A549 (cell line): ENCODE measurements around the gene ZBTB1. TPM values are rescaled to one million over a fixed set of nuclear protein-coding genes. Genes with fewer than 3 reads are reported as not detected.

Source experiments
- ATAC-seq, 2 experiments: fragments of 200-7000 bp in 1 of 2; fragments of >200 bp in 1 of 2; cut with Nextera tagmentation in 1 of 2; cut with Tn5 transposase in 1 of 2; 3 replicates each; pipeline versions ENCODE4 v1.8.0 to v1.9.1; 2018 to 2020; ENCODE audit warnings: mild to moderate bottlenecking in 1 of 2, moderate library complexity in 1 of 2
- CTCF ChIA-PET: fragments of 300-600 bp; sonication (Branson Sonifier 250); formaldehyde crosslinking; extraction: SDS; loops from one replicate; lab custom pipeline; 2021; ENCODE audit warnings: antibody characterized with exemption, inconsistent platforms; lab: Yijun Ruan, JAX
- POLR2A ChIA-PET: fragments of 350-600 bp; formaldehyde crosslinking; extraction: SDS; loops from one replicate; lab custom pipeline; 2021; ENCODE audit warnings: antibody characterized with exemption, inconsistent platforms; lab: Yijun Ruan, JAX
- DNase-seq, 2 experiments: peaks; one replicate each; pipeline versions ENCODE4 v3.0.0 to v3.0.0-alpha.2; 2011 to 2016; ENCODE audit warnings: low read depth in 1 of 2, low spot score in 1 of 2
- FAIRE-seq: peaks from 2 replicates; lab custom pipeline; 2011; peaks lifted over from hg19 to GRCh38; lab: Jason Lieb, UNC
- H3K27ac ChIP-seq, 2 experiments: fragments of >200 bp; sonication (Bioruptor Twin); formaldehyde crosslinking; 3 replicates each; pipeline ENCODE4 v1.5.1; 2016 to 2017
- H3K4me1 ChIP-seq: fragments of >200 bp; sonication (Bioruptor Twin); formaldehyde crosslinking; 3 replicates; pipeline ENCODE4 v1.6.1; 2016
- H3K4me2 ChIP-seq: fragments of >200 bp; sonication (Bioruptor Twin); formaldehyde crosslinking; 3 replicates; pipeline ENCODE4 v1.6.1; 2016
- H3K4me3 ChIP-seq: fragments of >200 bp; sonication (Bioruptor Twin); formaldehyde crosslinking; 3 replicates; pipeline ENCODE4 v1.5.1; 2016
- H3K9me3 ChIP-seq: fragments of >200 bp; sonication (Bioruptor Twin); formaldehyde crosslinking; 3 replicates; pipeline ENCODE4 v1.6.1; 2016
- BHLHE40 ChIP-seq: IDR thresholded peaks from 2 replicates; pipeline ENCODE4 v1.6.1; 2012; ENCODE audit warnings: low read depth, low read length, inconsistent platforms
- CBX2 ChIP-seq: fragments of 200-600 bp; sonication (generic); IDR thresholded peaks from 2 replicates; pipeline ENCODE4 v1.6.1; 2016; ENCODE audit warnings: low read depth, mild to moderate bottlenecking, borderline replicate concordance
- CHD4 ChIP-seq: fragments of 200-600 bp; sonication (generic); IDR thresholded peaks from 2 replicates; pipeline ENCODE4 v1.6.1; 2016; ENCODE audit warnings: antibody characterized with exemption, mild to moderate bottlenecking, borderline replicate concordance
- FOSB ChIP-seq: fragments of 250-450 bp; sonication (Bioruptor Pico); IDR thresholded peaks from 2 replicates; pipeline ENCODE4 v1.5.0; 2020; ENCODE audit warnings: mild to moderate bottlenecking, moderate library complexity
- HOXA7 ChIP-seq: fragments of 250-450 bp; sonication (Bioruptor Pico); IDR thresholded peaks from 2 replicates; pipeline ENCODE4 v1.5.0; 2020; ENCODE audit warnings: mild to moderate bottlenecking, moderate library complexity
- HOXB13 ChIP-seq: fragments of 250-450 bp; sonication (Bioruptor Pico); IDR thresholded peaks from 2 replicates; pipeline ENCODE4 v1.5.0; 2020; ENCODE audit warnings: low read depth, mild to moderate bottlenecking, moderate library complexity
- KDM1A ChIP-seq: fragments of 200-600 bp; sonication (generic); IDR thresholded peaks from 2 replicates; pipeline ENCODE4 v1.6.1; 2016; ENCODE audit warnings: low read depth, mild to moderate bottlenecking
- MAFK ChIP-seq: fragments of 450-650 bp; IDR thresholded peaks from 2 replicates; pipeline ENCODE4 v1.6.1; 2014; ENCODE audit not compliant: partially characterized antibody
- NPAS2 ChIP-seq: fragments of 250-450 bp; sonication (Bioruptor Pico); IDR thresholded peaks from 2 replicates; pipeline ENCODE4 v1.8.0; 2022; ENCODE audit warnings: mild to moderate bottlenecking, moderate library complexity, borderline replicate concordance
- NR3C1 ChIP-seq: fragments of >200 bp; sonication (Bioruptor Twin); formaldehyde crosslinking; IDR thresholded peaks from 3 replicates; pipeline ENCODE4 v1.6.1; 2017
- POLR2AphosphoS2 ChIP-seq: conservative IDR thresholded peaks from 2 replicates; pipeline ENCODE4 v1.6.1; 2012; ENCODE audit warnings: low read length, improper control_type of control experiment, inconsistent platforms
- RAD21 ChIP-seq, 2 experiments: fragments of >200 bp in 1 of 2; sonication (Bioruptor Twin) in 1 of 2; formaldehyde crosslinking in 1 of 2; IDR thresholded peaks in 1 of 2; conservative IDR thresholded peaks in 1 of 2; 2 replicates in 1 of 2; 3 replicates in 1 of 2; pipeline ENCODE4 v1.6.1; 2012 to 2018; ENCODE audit warnings: inconsistent platforms in 1 of 2
- RFX5 ChIP-seq: fragments of 450-650 bp; IDR thresholded peaks from 2 replicates; pipeline ENCODE4 v1.7.1; 2014; ENCODE audit warnings: antibody characterized with exemption, mild to moderate bottlenecking, moderate library complexity
- SMC3 ChIP-seq: fragments of >200 bp; sonication (Bioruptor Twin); formaldehyde crosslinking; IDR thresholded peaks from 3 replicates; pipeline ENCODE4 v1.6.1; 2018; ENCODE audit warnings: inconsistent platforms
- WGBS: methylation state at CpG from one replicate; pipeline ENCODE4 v1.1.6; 2017; ENCODE audit errors: missing lambda C conversion rate; 5-methylcytosine and 5-hydroxymethylcytosine counted together
- polyA plus RNA-seq, 4 experiments: library from polyadenylated mRNA; depleted of rRNA in 3 of 4; stranded (reverse); fragments of >200 nt; fragmentation: RNase III in 1 of 4; extraction: RNeasy Plus Mini Kit Qiagen cat#74134 plus additional on column Dnase treatment in 1 of 4; gene quantifications; 2 replicates in 3 of 4; 3 replicates in 1 of 4; pipeline ENCODE4 v1.2.3, GENCODE V29; 2011 to 2017
- TF ChIP-seq, protein P1 (sequence below): fragments of >200 bp; sonication (Bioruptor Twin); formaldehyde crosslinking; IDR thresholded peaks from 3 replicates; pipeline ENCODE4 v1.5.1; 2016
- TF ChIP-seq, protein P2 (sequence below): IDR thresholded peaks from 2 replicates; pipeline ENCODE4 v1.6.1; 2012
- TF ChIP-seq, protein P3 (sequence below): IDR thresholded peaks from 2 replicates; pipeline ENCODE4 v1.6.1; 2012
- TF ChIP-seq, protein P4 (sequence below): fragments of >200 bp; sonication (Bioruptor Twin); formaldehyde crosslinking; IDR thresholded peaks from 3 replicates; pipeline ENCODE4 v1.6.1; 2016

Gene ZBTB1
- polyA plus RNA-seq, 2 of the 4 experiments (the other 2 are of a cell fraction) = 33.8 to 37.1 TPM

DNA sequence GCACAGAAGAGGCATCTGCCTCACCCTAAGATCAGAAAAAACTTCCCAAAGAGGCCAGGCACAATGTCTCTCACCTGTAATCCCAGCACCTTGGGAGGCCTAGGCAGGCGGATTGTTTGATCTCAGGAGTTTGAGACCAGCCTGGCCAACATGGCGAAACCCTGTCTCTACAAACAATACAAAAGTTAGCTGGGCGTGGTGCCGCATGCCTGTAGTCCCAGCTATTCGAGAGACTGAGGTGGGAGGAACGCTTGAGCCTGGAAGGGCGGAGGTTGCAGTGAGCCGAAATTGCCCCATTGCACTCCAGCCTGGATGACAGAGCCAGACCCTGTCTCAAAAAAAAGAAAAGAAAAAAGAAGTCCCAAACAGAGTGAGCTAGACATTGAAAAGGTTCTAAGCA lies 4.5 kb downstream of the ZBTB1 start:
- H3K4me2 ChIP-seq = peak overlapping the region; percentile 87
- 74% methylated on average over 8 of the region's 8 CpGs for WGBS
- H3K9me3 ChIP-seq = no peaks in the 10 kb centered on the region
- TF ChIP-seq CBX2 = no peak
- no peak for TF ChIP-seq NR3C1
- TF ChIP-seq, all 56 proteins: peak for 0
- DNase-seq = peak in 1 of 2 experiments; percentile 21
- Histone ChIP-seq H3K27ac (peak overlapping the region; percentile 5 to 28; a peak in 3 of 6 replicates), H3K4me1 (peaks cover 65% of the 10 kb centered on the region), H3K4me3 (no peak overlapping the region)
- no peak for ATAC-seq
- ChIA-PET CTCF (interaction anchor here (0.6 to 2.3 kb wide), 7 partner anchors 14 to 171 kb away, joined by 3 to 11 read pairs (median 4); partner anchors contain the start of gene HSPA2), POLR2A (interaction anchor here (1.5 kb wide), 1 partner anchor 31 kb away, joined by 9 read pairs; the partner anchor contains the start of gene HSPA2)
- FAIRE-seq = no peak

DNA sequence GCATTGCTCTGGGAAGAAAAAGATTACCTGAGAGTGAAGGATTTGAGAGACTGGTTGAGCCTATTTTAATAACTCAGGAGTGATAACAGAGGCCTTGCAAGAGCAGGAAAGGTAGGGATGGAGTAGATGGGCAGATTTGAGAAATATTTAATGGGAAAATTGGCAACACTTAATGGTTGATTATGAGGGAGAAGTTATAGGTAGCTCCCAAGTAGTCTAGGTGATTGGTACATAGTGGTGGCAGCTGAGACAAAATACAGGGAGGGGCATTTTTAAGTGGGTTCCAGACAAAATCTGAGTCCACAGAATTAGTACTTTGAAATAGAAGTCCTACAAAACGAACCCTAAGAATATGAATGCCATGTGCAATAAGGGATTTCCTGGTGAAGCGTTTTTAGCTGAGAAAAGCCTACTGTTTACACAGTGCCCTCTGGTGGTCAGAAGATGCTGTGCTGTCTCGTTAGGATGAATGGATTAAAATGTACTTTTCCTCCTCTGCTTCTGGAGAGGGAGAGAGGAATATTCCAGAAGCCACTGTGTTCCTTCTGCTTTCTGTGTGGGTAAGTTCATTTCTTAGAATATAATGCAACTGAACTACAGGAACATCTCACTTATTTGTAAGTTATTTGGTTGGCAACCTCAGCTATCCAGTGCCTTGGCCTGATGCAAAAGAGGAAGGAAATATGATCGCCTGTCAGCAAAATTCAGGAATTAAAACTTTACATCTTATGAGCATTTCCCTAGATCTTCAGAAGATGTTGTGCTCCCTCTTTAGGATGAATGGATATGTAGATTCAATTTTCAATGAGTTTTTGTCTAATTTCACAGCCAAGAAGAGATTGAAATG lies 6.5 kb downstream of the ZBTB1 start:
- H3K4me2 ChIP-seq = peak overlapping the region; percentile 58
- ATAC-seq = peak; percentile 81 to 83; a peak in 5 of 6 replicates
- FAIRE-seq = no peak
- peaks cover 75% of the 10 kb centered on the region for H3K4me1 ChIP-seq
- 26% methylated on average over 4 of the region's 4 CpGs for WGBS
- no peak overlapping the region for H3K4me3 ChIP-seq
- ChIA-PET POLR2A (interaction anchor here (0.6 to 0.8 kb wide), 2 partner anchors 29 to 123 kb away, joined by 4 to 6 read pairs; partner anchors contain the start of genes HSPA2 and MTHFD1), CTCF (interaction anchor here (0.6 to 3.7 kb wide), 37 partner anchors 10 to 425 kb away, joined by 3 to 29 read pairs (median 4); partner anchors contain the start of gene HSPA2)
- TF ChIP-seq RFX5 = no peak
- TF ChIP-seq KDM1A = no peak
- 0 out of 2 replicates have a peak, but pooled peaks have one; percentile 18 for TF ChIP-seq HOXA7
- TF ChIP-seq, protein P1, sequence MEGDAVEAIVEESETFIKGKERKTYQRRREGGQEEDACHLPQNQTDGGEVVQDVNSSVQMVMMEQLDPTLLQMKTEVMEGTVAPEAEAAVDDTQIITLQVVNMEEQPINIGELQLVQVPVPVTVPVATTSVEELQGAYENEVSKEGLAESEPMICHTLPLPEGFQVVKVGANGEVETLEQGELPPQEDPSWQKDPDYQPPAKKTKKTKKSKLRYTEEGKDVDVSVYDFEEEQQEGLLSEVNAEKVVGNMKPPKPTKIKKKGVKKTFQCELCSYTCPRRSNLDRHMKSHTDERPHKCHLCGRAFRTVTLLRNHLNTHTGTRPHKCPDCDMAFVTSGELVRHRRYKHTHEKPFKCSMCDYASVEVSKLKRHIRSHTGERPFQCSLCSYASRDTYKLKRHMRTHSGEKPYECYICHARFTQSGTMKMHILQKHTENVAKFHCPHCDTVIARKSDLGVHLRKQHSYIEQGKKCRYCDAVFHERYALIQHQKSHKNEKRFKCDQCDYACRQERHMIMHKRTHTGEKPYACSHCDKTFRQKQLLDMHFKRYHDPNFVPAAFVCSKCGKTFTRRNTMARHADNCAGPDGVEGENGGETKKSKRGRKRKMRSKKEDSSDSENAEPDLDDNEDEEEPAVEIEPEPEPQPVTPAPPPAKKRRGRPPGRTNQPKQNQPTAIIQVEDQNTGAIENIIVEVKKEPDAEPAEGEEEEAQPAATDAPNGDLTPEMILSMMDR = peak; percentile 96
- TF ChIP-seq RAD21 (conservative IDR thresholded peaks at IDR 0.05 in 1 of 2, IDR thresholded peaks at IDR 0.05 in 1 of 2) = peak; percentile 53
- TF ChIP-seq, protein P2, sequence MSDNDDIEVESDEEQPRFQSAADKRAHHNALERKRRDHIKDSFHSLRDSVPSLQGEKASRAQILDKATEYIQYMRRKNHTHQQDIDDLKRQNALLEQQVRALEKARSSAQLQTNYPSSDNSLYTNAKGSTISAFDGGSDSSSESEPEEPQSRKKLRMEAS = peak; percentile 36
- TF ChIP-seq SMC3 = peak; percentile 71
- TF ChIP-seq MAFK = peak; percentile 7
- H3K9me3 ChIP-seq = no peaks in the 10 kb centered on the region
- H3K27ac ChIP-seq = peak overlapping the region; percentile 34 to 71
- DNase-seq = peak; percentile 32 to 76

DNA sequence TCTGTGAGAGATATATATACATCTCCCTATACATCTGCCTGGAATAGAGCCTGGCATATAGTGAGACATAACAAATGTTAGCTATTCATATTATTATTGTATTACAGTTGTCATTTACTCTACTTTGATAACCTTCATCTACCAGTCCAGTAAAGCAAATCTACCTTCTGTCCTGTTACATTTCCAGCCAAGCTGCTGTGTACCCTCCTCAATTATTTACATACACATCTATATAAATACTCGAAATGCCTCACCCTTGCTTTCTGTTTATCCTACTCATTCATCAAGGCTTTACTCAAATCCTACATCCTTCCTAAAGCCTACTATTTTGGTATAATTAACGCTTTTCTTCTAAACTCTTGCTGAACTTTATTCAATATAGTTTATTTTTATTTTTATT lies 8.7 kb downstream of the ZBTB1 start:
- CTCF ChIA-PET = interaction anchor here (1.6 to 3.7 kb wide), 2 partner anchors 8 to 27 kb away, joined by 4 to 29 read pairs; partner anchors contain the start of gene HSPA2
- ATAC-seq (no peak), DNase-seq (no peak)
- peaks cover 69% of the 10 kb centered on the region for H3K4me1 ChIP-seq
- H3K27ac ChIP-seq = no peak overlapping the region
- H3K4me2 ChIP-seq = no peak overlapping the region
- no peak overlapping the region for H3K4me3 ChIP-seq
- 67% methylated on average over 2 of the region's 2 CpGs for WGBS
- POLR2A ChIA-PET = no interaction called here
- TF ChIP-seq POLR2AphosphoS2 (no peak), HOXB13 (CRISPR knock-in tag) (no peak), BHLHE40 (no peak), FOSB (CRISPR knock-in tag) (no peak), RAD21 (conservative IDR thresholded peaks at IDR 0.05 in 1 of 2, IDR thresholded peaks at IDR 0.05 in 1 of 2) (no peak), NPAS2 (CRISPR knock-in tag) (no peak), CHD4 (no peak)
- TF ChIP-seq, protein P3, sequence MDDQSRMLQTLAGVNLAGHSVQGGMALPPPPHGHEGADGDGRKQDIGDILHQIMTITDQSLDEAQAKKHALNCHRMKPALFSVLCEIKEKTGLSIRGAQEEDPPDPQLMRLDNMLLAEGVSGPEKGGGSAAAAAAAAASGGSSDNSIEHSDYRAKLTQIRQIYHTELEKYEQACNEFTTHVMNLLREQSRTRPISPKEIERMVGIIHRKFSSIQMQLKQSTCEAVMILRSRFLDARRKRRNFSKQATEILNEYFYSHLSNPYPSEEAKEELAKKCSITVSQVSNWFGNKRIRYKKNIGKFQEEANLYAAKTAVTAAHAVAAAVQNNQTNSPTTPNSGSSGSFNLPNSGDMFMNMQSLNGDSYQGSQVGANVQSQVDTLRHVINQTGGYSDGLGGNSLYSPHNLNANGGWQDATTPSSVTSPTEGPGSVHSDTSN = no peak
- TF ChIP-seq, protein P4, sequence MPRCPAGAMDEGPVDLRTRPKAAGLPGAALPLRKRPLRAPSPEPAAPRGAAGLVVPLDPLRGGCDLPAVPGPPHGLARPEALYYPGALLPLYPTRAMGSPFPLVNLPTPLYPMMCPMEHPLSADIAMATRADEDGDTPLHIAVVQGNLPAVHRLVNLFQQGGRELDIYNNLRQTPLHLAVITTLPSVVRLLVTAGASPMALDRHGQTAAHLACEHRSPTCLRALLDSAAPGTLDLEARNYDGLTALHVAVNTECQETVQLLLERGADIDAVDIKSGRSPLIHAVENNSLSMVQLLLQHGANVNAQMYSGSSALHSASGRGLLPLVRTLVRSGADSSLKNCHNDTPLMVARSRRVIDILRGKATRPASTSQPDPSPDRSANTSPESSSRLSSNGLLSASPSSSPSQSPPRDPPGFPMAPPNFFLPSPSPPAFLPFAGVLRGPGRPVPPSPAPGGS = no peak
- TF ChIP-seq, all 56 proteins: peak for 0
- FAIRE-seq = no peak
- no peaks in the 10 kb centered on the region for H3K9me3 ChIP-seq
